HFF-Myc (cell line): ENCODE data around the gene HAGH.

Source experiments
- DNase-seq: peaks from one replicate; pipeline ENCODE4 v3.0.0-alpha.2; 2011; ENCODE audit warnings: low read depth; ENCODE audit errors: extremely low read depth
- H3K4me3 ChIP-seq: replicated peaks from 2 replicates; pipeline ENCODE4 v1.5.1; 2011; ENCODE audit warnings: low read depth, mild to moderate bottlenecking, control low read depth, low read length
- CTCF ChIP-seq: IDR thresholded peaks from 2 replicates; pipeline ENCODE4 v1.5.1; 2012; ENCODE audit warnings: mild to moderate bottlenecking, low read depth, low read length, control low read depth; ENCODE audit errors: missing control alignments

HAGH gene

GRCh38 chr16:1770328-1771187 is 56.1 kb downstream of the HAGH start:
- no peak for DNase-seq
- peak overlapping the region; percentile 91 for H3K4me3 ChIP-seq
- TF ChIP-seq CTCF = no peak

- peak overlapping the region; percentile 91 for H3K4me3 ChIP-seq
- TF ChIP-seq CTCF = no peak
- DNase-seq = no peak
These were observed 57.0 kb downstream of the HAGH start for GRCh38 chr16:1769402-1770300.

- no peak overlapping the region for H3K4me3 ChIP-seq
- TF ChIP-seq CTCF = no peak
- no peak for DNase-seq
These were observed 57.7 kb downstream of the HAGH start for GRCh38 chr16:1768767-1769401.

- no peak overlapping the region for H3K4me3 ChIP-seq
- no peak for TF ChIP-seq CTCF
- no peak for DNase-seq
These were observed 58.4 kb downstream of the HAGH start for GRCh38 chr16:1768061-1768766.

- no peak for DNase-seq
- TF ChIP-seq CTCF = no peak
- H3K4me3 ChIP-seq = no peak overlapping the region
These were observed 59.3 kb downstream of the HAGH start for GRCh38 chr16:1767116-1767994.

GRCh38 chr16:1766701-1767100 is 59.9 kb downstream of the HAGH start:
- no peak for TF ChIP-seq CTCF
- H3K4me3 ChIP-seq = no peak overlapping the region
- DNase-seq = no peak
